Neuronal stem cell (in vitro differentiated cells): ENCODE measurements around the gene LIMA1.

Source experiments
- DNase-seq: peaks from one replicate; pipeline ENCODE4 v3.0.0-alpha.2; 2013; ENCODE audit warnings: low spot score
- H2AFZ ChIP-seq: one replicate; pipeline ENCODE4 v1.6.1; 2013; ENCODE audit warnings: mild to moderate bottlenecking, low read length, inconsistent platforms
- H2AK5ac ChIP-seq: 2 replicates; pipeline ENCODE4 v1.6.1; 2013; ENCODE audit warnings: low read depth, mild to moderate bottlenecking, inconsistent platforms, low read length, moderate library complexity, mixed read lengths
- H2BK120ac ChIP-seq: 2 replicates; pipeline ENCODE4 v1.6.1; 2013; ENCODE audit warnings: low read depth, mild to moderate bottlenecking, inconsistent platforms, low read length, moderate library complexity, mixed read lengths
- H2BK12ac ChIP-seq: one replicate; pipeline ENCODE4 v1.6.1; 2013; ENCODE audit warnings: low read length, inconsistent platforms
- H2BK15ac ChIP-seq: 2 replicates; pipeline ENCODE4 v1.6.1; 2013; ENCODE audit warnings: mild to moderate bottlenecking, low read length, inconsistent platforms, mixed read lengths
- H2BK5ac ChIP-seq: one replicate; pipeline ENCODE4 v1.6.1; 2013; ENCODE audit warnings: inconsistent platforms, mild to moderate bottlenecking, low read length, moderate library complexity
- H3K14ac ChIP-seq: one replicate; pipeline ENCODE4 v1.6.1; 2013; ENCODE audit warnings: low read length, inconsistent platforms
- H3K18ac ChIP-seq: 2 replicates; pipeline ENCODE4 v1.6.1; 2013; ENCODE audit warnings: low read length, inconsistent platforms
- H3K23ac ChIP-seq: 2 replicates; pipeline ENCODE4 v1.6.1; 2013; ENCODE audit warnings: low read depth, mild to moderate bottlenecking, mixed read lengths, low read length, inconsistent platforms; ENCODE audit not compliant: poor library complexity
- H3K27ac ChIP-seq: replicated peaks from 3 replicates; pipeline ENCODE4 v1.5.1; 2013; ENCODE audit warnings: low read length, inconsistent platforms
- H3K27me3 ChIP-seq, 3 experiments: 2 replicates each; pipeline ENCODE4 v1.6.1; 2013; ENCODE audit warnings: low read length in 3 of 3, mild to moderate bottlenecking in 2 of 3, inconsistent platforms in 1 of 3, low read depth in 1 of 3, mixed read lengths in 1 of 3, moderate library complexity in 1 of 3; ENCODE audit not compliant: control insufficient read depth in 3 of 3, insufficient read depth in 3 of 3
- H3K36me3 ChIP-seq, 2 donors: replicated peaks in 1 of 2; 2 replicates each; pipeline ENCODE4 v1.6.1; 2013; ENCODE audit warnings: low read length in 2 of 2; ENCODE audit not compliant: control insufficient read depth in 2 of 2, insufficient read depth in 2 of 2
- H3K4ac ChIP-seq: 2 replicates; pipeline ENCODE4 v1.6.1; 2013; ENCODE audit warnings: inconsistent platforms, mild to moderate bottlenecking, low read length, moderate library complexity
- H3K4me1 ChIP-seq, 2 donors: 1 replicate in 1 of 2; 2 replicates in 1 of 2; pipeline ENCODE4 v1.6.1; 2013; ENCODE audit warnings: low read length in 2 of 2, low read depth in 1 of 2; ENCODE audit not compliant: control insufficient read depth in 2 of 2, insufficient read depth in 1 of 2
- H3K4me2 ChIP-seq: one replicate; pipeline ENCODE4 v1.6.1; 2013; ENCODE audit warnings: mild to moderate bottlenecking, low read length, inconsistent platforms; ENCODE audit not compliant: insufficient read depth, poor library complexity, severe bottlenecking
- H3K4me3 ChIP-seq, 2 donors: 2 replicates each; pipeline ENCODE4 v1.5.1; 2013; ENCODE audit warnings: low read length in 2 of 2, mild to moderate bottlenecking in 2 of 2, inconsistent platforms in 1 of 2, moderate library complexity in 1 of 2
- H3K79me1 ChIP-seq: one replicate; pipeline ENCODE4 v1.6.1; 2013; ENCODE audit warnings: low read depth, mild to moderate bottlenecking, inconsistent platforms, low read length, moderate library complexity
- H3K9ac ChIP-seq: one replicate; pipeline ENCODE4 v1.6.1; 2013; ENCODE audit warnings: mild to moderate bottlenecking, low read depth, low read length, inconsistent platforms; ENCODE audit not compliant: poor library complexity
- H3K9me3 ChIP-seq, 2 donors: replicated peaks in 1 of 2; 2 replicates each; pipeline versions ENCODE3 to v1.6.1; 2013; ENCODE audit warnings: low read length in 2 of 2, mild to moderate bottlenecking in 2 of 2, inconsistent platforms in 1 of 2, low read depth in 1 of 2, mixed read lengths in 1 of 2, moderate library complexity in 1 of 2; ENCODE audit not compliant: control insufficient read depth in 2 of 2, insufficient read depth in 1 of 2
- H4K8ac ChIP-seq: one replicate; pipeline ENCODE4 v1.6.1; 2013; ENCODE audit warnings: low read depth, mild to moderate bottlenecking, inconsistent platforms, low read length, moderate library complexity
- H4K91ac ChIP-seq: one replicate; pipeline ENCODE4 v1.6.1; 2013; ENCODE audit warnings: low read length, low read depth, mild to moderate bottlenecking, inconsistent platforms; ENCODE audit not compliant: poor library complexity
- WGBS, 2 donors: extraction: QIAGEN DNeasy Blood & Tissue Kit; methylation state at CpG; one replicate each; pipeline ENCODE4 v1.1.7; 2013; ENCODE audit warnings: missing lambda C conversion rate in 2 of 2, mixed read lengths in 1 of 2; ENCODE audit not compliant: insufficient read length in 2 of 2, insufficient replicate concordance in 1 of 2; ENCODE audit errors: extremely low coverage in 2 of 2; 5-methylcytosine and 5-hydroxymethylcytosine counted together

Gene LIMA1

GRCh38 chr12:50211392-50212070 is 71.8 kb downstream of the LIMA1 start:
- WGBS, 2 donors, result no CpG with 5 or more reads among the region's 6 CpGs
- H3K27ac ChIP-seq, result no peak overlapping the region

DNA sequence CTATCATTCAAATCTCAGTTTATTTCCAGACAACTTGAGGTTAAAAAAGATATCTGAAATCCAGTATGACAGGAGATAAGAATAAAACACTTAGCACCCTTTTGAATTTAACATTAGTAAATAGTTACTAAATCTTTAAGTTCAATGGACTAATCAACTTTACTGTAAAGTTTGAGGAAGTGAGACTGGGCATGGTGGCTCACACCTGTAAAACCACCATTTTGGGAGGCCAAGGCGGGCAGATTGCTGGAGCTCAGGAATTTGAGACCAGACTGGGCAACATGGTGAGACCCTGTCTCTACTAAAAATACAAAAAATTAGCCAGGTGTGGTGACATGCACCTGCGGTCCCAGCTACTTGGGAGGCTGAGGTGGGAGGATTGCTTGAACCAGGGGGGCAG is 75.9 kb downstream of the LIMA1 start:
- Histone ChIP-seq H3K14ac (no peak overlapping the region), H3K4me3 (no peak overlapping the region), H3K23ac (no peak overlapping the region), H3K18ac (no peak overlapping the region), H3K79me1 (no peaks in the 10 kb centered on the region), H3K27me3 (no peaks in the 10 kb centered on the region), H4K91ac (no peak overlapping the region), H3K9ac (no peak overlapping the region), H2BK12ac (no peak overlapping the region), H2AFZ (no peak overlapping the region), H3K4me1 (peaks cover 0 to 2% of the 10 kb centered on the region in 2 donors), H3K36me3 (peaks cover 3 to 46% of the 10 kb centered on the region in 2 donors), H3K4me2 (no peak overlapping the region), H3K9me3 (no peaks in the 10 kb centered on the region), H4K8ac (no peak overlapping the region), H2BK5ac (no peak overlapping the region), H3K27ac (no peak overlapping the region), H2AK5ac (no peak overlapping the region), H2BK120ac (no peak overlapping the region), H3K4ac (no peak overlapping the region), H2BK15ac (no peak overlapping the region)
- WGBS, 2 donors, result no CpG with 5 or more reads among the region's 2 CpGs
- no peak for DNase-seq

More at GRCh38 chr12:50211392-50212070, 71.8 kb downstream of the LIMA1 start:
- Histone ChIP-seq H2BK5ac (no peak overlapping the region), H3K79me1 (no peaks in the 10 kb centered on the region), H2BK15ac (no peak overlapping the region), H3K4ac (no peak overlapping the region), H3K36me3 (peaks cover 0 to 14% of the 10 kb centered on the region in 2 donors), H2BK12ac (no peak overlapping the region), H3K27me3 (no peaks in the 10 kb centered on the region), H3K4me3 (no peak overlapping the region), H4K91ac (no peak overlapping the region), H3K9me3 (no peaks in the 10 kb centered on the region), H3K4me1 (peaks cover 0 to 2% of the 10 kb centered on the region in 2 donors), H2AK5ac (no peak overlapping the region), H2BK120ac (no peak overlapping the region), H3K9ac (no peak overlapping the region), H3K23ac (no peak overlapping the region), H3K18ac (no peak overlapping the region), H3K4me2 (no peak overlapping the region), H4K8ac (no peak overlapping the region), H3K14ac (no peak overlapping the region), H2AFZ (no peak overlapping the region)
- no peak for DNase-seq

DNA sequence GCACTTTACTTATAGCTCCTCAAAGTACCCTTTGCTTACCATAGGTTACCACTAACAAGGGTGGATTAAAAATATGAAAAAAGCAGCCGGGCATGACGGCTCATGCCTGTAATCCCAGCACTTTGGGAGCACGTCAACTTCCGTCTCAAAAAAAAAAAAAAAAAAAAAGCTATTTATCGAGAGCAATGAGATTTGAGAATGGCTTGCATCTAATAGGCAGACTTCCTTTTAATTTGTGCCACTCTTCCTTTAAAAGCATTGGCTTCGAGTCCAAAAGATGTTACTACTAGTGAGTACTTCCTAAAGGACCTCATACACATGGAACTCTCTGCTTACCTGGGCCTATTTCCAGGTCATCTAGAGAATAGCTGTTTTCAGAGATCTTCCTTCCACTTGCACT is 77.7 kb downstream of the LIMA1 start:
- Histone ChIP-seq H3K4me3 (no peak overlapping the region), H3K4ac (no peak overlapping the region), H3K9ac (no peak overlapping the region), H2BK15ac (no peak overlapping the region), H3K9me3 (no peaks in the 10 kb centered on the region), H2BK120ac (no peak overlapping the region), H3K23ac (no peak overlapping the region), H3K36me3 (peaks cover 6 to 57% of the 10 kb centered on the region in 2 donors), H3K14ac (no peak overlapping the region), H3K79me1 (no peaks in the 10 kb centered on the region), H2BK12ac (no peak overlapping the region), H3K27ac (no peak overlapping the region), H3K18ac (no peak overlapping the region), H4K91ac (no peak overlapping the region), H2AFZ (no peak overlapping the region), H2BK5ac (no peak overlapping the region), H3K4me1 (no peaks in the 10 kb centered on the region), H3K4me2 (no peak overlapping the region), H2AK5ac (no peak overlapping the region), H4K8ac (no peak overlapping the region), H3K27me3 (no peaks in the 10 kb centered on the region)
- WGBS, 2 donors, result no CpG with 5 or more reads among the region's 6 CpGs
- DNase-seq, result no peak

- Histone ChIP-seq H3K4me2 (no peak overlapping the region), H2BK120ac (no peak overlapping the region), H3K27ac (no peak overlapping the region), H3K4me3 (no peak overlapping the region), H3K9me3 (no peaks in the 10 kb centered on the region), H3K18ac (no peak overlapping the region), H3K4me1 (no peaks in the 10 kb centered on the region), H3K79me1 (no peaks in the 10 kb centered on the region), H2BK12ac (no peak overlapping the region), H4K91ac (no peak overlapping the region), H3K9ac (no peak overlapping the region), H3K4ac (no peak overlapping the region), H2BK5ac (no peak overlapping the region), H2BK15ac (no peak overlapping the region), H2AK5ac (no peak overlapping the region), H3K23ac (no peak overlapping the region), H3K27me3 (no peaks in the 10 kb centered on the region), H3K36me3 (peaks cover 13 to 68% of the 10 kb centered on the region in 2 donors), H3K14ac (no peak overlapping the region), H2AFZ (no peak overlapping the region), H4K8ac (no peak overlapping the region)
- no peak for DNase-seq
- no CpG with 5 or more reads among the region's 2 CpGs for WGBS, 2 donors
Measured at GRCh38 chr12:50203691-50204090, 79.6 kb downstream of the LIMA1 start.
